CD4-positive, alpha-beta T cell treated with Interleukin-6 for 4 hours (primary cell): Measurements from ENCODE around the gene KIR2DL3.
"Not testable (repeated sequence)": the region's sequence is repeated elsewhere in the genome, so short reads cannot be mapped to it uniquely, and the experiment has no call there.

Experiments
- DNase-seq: peaks from one replicate; pipeline ENCODE4 v3.0.0-alpha.2; 2020; ENCODE audit warnings: mixed read lengths

KIR2DL3 gene

DNA sequence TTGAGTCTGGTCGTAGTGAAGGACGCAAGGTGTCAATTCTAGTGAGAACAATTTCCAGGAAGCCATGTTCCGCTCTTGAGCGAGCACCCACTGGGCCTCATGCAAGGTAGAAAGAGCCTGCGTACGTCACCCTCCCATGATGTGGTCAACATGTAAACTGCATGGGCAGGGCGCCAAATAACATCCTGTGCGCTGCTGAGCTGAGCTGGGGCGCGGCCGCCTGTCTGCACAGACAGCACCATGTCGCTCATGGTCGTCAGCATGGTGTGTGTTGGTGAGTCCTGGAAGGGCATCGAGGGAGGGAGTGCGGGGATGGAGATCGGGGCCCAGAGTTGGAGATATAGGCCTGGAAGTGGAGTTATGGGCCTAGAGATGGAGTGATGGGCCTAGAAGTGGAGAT lies at the start of gene KIR2DL3:
KIR2DL3 (plus strand) TSS at position 208 of the 400 bp plus-strand sequence; CDS start at position 241, 33 bp downstream.
- not testable (repeated sequence) for DNase-seq

DNA sequence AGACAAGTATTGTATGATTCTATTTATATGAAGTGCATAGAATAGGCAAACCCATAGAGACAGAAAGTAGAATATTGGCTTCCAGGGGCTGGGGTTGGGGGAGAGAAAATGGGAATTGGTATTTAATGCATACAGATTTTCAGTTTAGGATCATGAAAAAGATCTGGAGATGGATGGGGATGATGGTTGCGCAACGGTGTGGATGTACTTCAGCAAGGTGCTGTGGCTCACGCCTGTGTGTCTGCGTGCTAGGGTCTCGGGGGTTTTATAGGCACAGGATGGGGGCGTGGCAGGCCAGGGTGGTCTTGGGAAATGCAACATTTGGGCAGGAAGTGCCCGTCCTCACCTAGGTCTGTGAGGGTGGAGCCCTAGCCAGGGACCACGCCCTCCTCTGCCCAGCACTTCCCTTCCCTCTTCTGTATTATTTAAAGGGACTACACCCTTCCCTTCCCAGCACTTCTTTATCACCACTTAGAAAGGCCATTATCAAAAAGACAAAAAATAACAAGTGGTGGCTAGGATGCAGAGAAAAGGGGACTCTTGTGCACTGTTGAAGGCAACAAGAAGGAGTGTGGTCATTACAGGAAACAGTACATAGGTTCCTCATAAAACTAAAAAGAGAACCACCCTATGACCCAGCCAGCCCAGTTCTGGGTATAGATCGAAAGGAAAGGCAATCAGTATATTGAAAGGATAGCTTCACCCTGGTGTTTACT lies 46.6 kb upstream of the KIR2DL3 start:
- DNase-seq: no peak

DNA sequence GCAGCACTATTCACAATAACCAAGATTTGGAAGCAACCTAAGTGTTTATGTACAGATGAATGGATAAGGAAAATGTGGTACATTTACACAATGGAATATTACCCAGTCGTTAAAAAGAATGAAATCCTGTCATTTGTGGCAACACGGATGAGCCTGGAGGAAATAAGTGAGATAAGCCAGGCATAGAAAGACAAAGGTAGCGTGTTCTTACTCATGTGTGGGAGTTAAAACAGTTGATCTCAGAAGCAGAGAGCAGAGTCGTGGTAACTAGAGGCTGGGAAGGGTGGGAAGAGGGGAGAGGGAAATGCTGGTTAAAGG lies 46.1 kb upstream of the KIR2DL3 start:
- DNase-seq: no peak

DNA sequence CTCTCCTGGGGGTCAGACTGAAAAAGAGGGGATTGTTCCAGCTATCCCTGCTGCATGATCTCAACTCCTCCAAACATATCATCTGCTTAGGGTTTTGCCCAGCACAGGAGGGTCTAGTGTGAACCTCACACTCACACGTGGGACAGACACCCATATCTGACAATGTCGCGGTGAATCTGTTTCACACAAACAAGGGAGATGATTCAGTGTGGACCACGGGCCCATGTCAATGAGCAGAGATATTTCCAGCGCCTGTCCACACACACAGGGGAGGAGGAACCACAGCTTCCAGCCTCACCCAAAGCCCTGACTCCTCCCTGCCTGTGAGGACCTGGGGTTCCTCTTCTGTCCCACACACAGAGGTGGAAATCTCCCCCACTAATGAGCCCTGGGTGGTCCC lies 43.7 kb upstream of the KIR2DL3 start:
- no peak for DNase-seq

DNA sequence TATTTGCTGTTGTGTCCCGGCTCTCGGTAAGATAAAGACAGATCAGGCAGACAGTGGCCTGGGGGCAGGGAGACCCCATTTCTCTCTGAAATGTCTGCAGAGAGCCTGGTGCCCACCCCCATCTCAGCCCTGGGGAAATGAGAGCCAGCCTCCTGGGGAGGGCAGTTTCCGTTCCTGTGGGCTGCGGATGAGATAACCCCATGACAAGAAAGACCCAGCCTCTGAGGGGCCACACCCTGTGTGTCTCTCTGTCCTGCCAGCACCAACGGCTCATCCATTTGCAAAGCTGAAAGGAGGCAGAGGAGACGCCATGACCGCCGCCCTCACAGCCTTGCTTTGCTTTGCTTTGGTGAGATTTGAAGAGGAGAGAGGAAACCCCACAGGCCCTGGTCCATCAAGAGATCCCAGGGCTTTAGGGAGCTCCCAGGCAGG lies 42.2 kb upstream of the KIR2DL3 start:
- DNase-seq: no peak

DNA sequence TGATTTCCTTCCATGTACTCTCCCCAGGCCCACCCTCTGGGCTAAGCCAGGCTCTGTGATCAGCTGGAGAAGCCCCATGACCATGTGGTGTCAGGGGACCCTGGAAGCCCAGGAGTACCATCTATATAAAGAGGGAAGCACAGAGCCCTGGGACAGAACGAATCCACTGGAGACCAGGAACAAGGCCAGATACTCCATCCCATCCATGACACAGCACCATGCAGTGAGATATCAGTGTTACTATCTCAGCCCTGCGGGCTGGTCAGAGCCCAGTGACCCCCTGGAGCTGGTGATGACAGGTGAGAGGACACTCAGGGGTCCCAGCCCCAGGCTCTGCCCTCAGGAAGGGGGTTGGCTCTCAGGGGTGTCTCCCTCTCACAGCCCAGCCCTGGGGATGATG lies 41.5 kb upstream of the KIR2DL3 start:
- DNase-seq: no peak

DNA sequence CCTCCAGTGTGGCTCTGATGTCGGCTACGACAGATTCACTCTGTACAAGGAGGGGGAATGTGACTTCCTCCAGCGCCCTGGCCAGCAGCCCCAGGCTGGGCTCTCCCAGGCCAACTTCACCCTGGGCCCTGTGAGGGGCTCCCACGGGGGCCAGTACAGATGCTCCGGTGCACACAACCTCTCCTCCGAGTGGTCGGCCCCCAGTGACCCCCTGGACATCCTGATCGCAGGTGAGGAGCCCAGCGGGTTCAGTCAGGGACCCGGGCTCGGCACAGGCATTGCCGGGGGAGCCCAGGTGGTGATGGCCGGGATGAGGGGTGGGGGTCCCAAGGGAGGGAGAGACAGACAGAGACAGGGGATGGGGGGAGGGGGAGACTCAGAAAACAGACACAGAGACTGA lies 40.6 kb upstream of the KIR2DL3 start:
- DNase-seq: not testable (repeated sequence)

DNA sequence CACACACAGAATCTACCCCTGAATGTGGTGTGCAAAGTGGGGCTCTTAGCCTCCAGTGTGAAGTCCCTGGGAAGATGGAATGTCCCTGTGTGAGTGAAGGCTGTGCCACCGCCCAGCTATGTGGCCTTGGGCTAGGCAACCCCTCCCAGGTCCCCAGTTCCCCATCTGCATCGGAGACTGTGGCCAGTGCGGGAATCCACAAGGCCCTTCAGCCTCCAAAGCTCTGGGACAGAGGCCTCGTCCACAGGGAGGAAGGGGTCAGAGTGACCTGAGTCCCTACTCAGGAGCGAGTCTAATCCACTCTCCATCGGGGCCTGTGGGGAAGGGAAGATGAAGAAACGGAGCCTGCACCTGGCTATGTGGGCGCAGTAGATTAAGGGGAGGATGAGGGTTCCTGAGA lies 33.4 kb upstream of the KIR2DL3 start:
- DNase-seq: no peak

DNA sequence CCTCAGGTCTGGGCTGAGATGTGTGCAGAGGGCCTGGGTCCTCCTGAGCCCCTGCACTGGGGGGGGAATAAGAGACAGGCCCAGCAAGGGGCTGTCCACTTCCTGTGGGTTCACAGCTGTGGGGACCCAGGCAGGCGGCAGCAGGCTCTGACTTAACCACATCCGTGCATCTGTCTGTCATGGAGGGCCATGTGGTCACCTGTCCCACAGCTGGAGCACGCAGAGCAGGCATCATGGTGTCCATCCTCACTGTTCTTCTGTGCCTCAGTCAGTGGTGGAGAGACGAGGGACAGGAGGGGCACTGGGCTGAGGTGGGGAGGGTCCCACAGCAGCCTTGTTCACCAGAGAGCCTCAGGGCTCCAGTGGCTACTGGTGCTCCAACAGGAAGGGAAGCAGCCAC lies 30.4 kb upstream of the KIR2DL3 start:
- DNase-seq: no peak

DNA sequence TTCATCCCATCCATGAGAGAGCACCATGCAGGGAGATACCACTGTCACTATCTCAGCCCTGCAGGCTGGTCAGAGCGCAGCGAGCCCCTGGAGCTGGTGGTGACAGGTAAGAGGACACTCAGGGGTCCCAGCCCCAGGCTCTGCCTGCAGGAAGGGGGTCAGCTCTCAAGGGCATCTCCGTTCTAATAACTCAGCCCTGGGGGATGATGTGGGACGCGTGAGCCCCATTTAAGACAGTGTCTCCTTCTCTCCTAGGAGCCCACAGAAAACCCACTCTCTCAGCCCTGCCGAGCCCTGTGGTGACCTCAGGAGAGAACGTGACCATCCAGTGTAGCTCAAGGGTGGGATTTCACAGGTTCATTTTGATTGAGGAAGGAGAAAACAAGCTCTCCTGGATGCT lies 29.5 kb upstream of the KIR2DL3 start:
- DNase-seq: no peak

DNA sequence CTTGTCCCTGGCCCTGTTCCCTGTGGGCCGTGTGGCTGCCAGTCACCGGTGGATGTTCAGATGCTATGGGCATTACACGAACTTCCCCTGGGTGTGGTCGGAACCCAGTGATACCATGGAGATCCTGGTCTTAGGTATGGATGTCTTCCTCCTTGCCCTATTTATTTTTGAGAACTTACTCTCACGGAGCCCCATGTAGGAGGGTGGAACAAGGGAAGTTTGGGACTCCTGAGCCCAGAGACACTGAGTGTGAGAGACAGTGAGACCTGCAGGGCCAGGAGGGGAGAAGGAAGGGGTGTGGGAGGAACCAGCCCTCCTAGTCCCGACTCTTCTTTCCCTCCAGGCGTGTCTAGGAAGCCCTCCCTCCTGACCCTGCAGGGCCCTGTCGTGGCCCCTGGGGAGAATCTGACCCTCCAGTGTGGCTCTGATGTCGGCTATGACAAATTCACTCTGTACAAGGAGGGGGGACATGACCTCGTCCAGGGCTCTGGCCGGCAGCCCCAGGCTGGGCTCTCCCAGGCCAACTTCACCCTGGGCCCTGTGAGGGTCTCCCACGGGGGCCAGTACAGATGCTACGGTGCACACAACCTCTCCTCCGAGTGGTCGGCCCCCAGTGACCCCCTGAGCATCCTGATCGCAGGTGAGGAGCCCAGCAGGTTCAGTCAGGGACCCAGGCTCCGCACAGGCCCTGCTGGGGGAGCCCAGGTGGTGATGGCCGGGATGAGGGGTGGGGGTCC lies 28.9 kb upstream of the KIR2DL3 start:
- no peak for DNase-seq

DNA sequence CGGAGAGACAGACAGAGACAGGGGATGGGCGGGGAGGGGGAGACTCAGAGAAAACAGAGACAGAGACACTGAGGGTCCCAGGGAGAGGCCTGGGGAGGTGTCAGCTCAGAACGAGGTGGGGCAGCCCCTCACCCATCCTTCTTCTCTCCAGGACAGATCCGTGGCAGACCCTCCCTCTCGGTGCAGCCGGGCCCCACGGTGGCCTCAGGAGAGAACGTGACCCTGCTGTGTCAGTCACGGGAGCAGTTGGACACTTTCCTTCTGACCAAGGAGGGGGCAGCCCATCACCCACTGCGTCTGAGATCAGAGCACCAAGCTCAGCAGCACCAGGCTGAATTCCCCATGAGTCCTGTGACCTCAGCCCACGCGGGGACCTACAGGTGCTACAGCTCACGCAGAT lies 28.4 kb upstream of the KIR2DL3 start:
- DNase-seq: not testable (repeated sequence)

DNA sequence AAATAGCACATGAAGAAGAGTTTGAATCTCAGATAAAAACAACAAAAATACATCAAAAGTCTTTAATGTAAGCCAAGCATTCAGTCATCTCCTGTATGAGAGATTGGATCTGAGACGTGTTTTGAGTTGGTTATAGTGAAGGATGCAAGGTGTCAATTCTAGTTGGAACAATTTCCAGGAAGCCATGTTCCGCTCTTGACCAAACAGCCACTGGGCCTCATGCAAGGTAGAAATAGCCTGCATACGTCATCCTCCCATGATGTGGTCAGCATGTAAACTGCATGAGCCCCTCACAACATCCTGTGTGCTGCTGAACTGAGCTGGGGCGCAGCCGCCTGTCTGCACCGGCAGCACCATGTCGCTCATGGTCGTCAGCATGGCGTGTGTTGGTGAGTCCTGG lies 14.2 kb upstream of the KIR2DL3 start, which contains the start of gene KIR3DL3:
KIR3DL3 (plus strand) TSS at position 301 of the 400 bp plus-strand sequence; CDS start at position 356, 55 bp downstream.
- DNase-seq: no peak

DNA sequence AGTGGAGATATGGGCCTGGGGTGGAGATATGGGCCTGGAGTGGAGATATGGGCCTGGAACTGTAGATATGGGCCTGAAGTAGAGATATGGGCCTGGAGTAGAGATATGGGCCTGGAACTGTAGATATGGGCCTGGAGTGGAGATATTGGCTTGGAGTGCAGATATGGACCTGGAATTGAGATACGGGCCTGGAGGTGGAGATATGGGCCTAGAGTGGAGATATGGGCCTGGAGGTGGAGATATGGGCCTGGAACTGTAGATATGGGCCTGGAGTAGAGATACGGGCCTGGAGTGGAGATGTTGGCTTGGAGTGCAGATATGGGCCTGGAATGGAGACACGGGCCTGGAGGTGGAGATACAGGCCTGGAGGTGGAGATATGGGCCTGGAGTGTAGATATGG lies 13.7 kb upstream of the KIR2DL3 start:
- no peak for DNase-seq

DNA sequence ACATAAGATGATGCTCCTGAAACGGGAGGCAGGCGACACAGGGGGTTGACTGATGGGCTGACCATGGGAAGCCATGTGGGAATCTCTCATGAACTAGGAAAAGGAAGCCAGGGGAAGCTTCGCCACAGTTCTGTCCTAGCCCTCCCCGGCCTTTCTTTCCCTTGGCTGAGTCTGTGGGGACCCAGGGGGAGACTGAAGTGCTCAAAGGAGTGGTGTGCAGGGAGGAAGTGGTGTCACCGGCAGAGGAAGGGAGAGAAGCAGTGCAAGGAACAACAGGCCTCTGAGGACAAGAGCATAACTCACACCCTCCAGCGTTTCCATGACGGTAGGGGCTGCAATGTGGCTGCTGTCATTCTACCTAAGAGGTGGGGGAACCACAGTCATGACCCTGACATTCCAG lies 13.0 kb upstream of the KIR2DL3 start:
- no peak for DNase-seq

DNA sequence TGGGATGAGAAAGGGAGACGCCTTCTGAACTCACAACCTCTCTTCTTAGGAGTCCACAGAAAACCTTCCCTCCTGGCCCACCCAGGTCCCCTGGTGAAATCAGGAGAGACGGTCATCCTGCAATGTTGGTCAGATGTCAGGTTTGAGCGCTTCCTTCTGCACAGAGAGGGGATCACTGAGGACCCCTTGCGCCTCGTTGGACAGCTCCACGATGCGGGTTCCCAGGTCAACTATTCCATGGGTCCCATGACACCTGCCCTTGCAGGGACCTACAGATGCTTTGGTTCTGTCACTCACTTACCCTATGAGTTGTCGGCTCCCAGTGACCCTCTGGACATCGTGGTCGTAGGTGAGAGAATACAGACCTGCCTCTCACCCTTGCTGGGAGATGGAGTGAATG lies 10.8 kb upstream of the KIR2DL3 start:
- DNase-seq: no peak

DNA sequence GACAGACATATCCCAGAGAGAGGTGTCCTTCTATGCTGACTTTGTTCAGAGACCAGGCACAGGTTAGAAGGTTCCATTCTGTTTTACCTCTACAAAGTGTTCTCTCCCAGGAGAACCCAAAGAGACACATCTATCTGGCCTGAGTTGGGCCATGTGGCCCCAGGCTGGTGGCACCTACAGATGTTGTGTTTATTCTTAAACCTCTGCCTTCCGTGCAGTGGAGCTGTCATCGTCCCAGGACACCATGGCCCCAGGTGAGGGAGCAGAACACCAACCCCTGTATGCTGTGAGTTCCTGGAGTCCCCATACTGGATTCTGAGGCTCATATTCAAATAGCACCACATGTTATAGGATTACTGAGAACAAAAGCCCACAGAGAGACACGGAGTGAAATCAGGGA lies 10.1 kb upstream of the KIR2DL3 start:
- DNase-seq: no peak

DNA sequence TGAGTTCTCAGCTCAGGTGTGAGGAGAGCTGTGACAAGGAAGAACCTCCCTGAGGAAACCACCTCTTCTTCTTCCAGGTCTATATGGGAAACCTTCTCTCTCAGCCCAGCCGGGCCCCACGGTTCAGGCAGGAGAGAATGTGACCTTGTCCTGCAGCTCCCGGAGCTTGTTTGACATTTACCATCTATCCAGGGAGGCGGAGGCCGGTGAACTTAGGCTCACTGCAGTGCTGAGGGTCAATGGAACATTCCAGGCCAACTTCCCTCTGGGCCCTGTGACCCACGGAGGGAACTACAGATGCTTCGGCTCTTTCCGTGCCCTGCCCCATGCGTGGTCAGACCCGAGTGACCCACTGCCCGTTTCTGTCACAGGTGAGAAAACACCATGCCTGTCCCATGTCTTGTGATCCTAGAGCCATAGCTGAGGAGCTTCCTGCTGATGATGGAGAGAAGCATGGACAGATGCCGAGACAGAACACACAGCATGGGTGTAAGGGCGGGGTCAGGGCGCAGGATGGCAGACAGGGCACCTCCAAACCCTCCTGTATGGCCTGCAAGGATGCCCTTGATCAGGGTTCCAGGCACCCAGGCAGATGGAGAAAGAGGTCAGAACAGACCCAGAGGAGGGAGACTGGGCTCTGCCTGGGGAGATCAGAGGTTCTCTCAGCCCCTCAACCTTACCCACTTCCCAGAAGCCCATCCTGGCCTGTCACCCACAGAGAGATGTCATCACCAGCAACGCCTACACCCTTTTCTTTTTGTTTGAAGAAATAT lies 8.7 kb upstream of the KIR2DL3 start:
- DNase-seq: no peak

DNA sequence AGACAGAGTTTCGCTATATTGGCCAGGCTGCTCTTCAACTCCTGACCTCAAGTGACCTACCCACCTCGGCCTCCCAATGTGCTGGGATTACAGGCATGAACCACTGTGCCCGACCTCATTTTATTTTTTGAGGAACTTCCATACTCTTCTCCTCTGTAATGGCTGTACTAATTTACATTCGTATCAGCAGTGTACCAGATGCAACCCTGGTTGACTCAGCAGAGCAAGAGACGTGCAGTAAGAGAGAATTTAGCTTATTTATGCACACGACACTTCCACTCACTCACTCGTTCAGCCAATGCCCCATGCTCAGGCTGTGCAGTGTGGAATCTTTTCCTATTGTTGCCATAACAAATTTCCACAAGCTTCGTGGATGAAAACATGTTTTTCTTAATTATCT lies 7.1 kb upstream of the KIR2DL3 start:
- DNase-seq: no peak

DNA sequence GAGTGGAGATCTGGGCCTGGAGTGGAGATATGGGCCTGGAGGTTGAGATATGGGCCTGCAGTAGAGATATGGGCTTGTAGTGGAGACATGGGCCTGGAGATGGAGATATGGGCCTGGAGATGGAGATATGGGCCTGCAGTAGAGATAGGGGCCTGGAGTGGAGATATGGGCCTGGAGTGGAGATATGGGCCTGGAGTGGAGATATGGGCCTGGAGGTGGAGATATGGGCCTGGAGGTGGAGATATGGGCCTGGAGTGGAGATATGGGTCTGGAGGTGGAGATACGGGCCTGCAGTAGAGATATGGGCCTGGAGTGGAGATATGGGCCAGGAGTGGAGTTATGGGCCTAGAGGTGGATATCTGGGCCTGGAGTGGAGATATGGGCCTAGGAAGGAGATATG lies 402 bp downstream of the KIR2DL3 start:
- DNase-seq: no peak

DNA sequence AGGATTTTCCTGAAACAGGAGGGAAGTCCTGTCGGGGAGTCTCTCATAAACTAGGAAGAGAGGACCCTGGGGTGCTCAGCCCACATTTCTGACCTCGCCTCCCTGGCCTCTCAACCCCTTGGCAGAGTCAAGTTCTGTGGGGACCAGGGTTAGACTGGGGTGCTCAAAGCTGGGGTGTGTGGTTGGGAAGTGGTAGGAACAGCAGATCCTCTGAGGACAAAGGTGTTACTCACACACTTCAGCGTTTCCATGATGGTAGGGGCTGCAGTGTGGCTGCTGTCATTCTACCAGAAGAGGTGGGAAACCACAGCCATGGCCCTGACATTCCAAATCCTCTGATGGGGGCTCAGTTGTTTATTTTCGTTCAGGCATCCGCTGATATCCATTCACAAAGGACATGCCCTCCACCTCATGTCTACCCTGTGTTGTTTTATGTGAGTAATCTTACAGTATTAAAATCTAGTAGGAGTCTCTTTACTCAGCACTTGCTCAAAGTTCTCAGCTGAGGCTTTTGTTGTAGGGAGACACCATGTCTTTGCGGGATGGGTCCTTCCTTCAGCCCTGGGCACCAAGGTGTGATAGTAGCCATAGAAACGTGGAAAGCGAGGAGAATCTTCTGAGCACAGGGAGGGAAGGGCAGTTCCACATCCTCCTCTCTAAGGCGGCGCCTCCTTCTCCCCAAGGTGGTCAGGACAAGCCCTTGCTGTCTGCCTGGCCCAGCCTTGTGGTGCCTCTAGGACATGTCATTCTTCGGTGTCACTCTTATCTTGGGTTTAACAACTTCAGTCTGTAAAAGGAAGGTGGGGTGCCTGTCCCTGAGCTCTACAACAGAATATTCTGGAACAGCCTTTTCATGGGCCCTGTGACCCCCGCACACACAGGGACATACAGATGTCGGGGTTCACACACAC lies 1.5 kb downstream of the KIR2DL3 start:
- no peak for DNase-seq

DNA sequence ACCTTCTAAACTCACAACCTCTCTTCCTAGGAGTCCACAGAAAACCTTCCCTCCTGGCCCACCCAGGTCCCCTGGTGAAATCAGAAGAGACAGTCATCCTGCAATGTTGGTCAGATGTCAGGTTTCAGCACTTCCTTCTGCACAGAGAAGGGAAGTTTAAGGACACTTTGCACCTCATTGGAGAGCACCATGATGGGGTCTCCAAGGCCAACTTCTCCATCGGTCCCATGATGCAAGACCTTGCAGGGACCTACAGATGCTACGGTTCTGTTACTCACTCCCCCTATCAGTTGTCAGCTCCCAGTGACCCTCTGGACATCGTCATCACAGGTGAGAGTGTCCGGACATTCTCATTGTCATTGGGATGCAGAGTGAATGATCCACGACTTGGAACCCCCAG lies 3.6 kb downstream of the KIR2DL3 start:
- DNase-seq: not testable (repeated sequence)

DNA sequence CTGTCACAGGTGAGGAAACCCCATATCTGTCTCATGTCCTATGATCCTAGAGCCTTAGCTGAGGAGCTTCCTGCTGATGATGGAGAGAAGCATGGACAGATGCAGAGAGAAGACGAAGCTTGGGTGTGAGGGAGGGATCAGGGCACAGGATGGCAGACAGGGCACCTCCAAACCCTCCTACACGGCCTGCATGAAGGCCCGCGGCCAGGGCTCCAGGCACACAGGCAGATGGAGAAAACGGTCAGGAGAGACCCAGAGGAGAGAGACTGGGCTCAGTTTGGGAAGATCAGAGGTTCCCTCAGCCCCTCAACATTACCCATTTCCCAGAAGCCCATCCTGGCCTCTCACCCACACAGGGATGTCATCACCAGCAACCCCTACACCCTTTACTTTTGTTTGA lies 5.8 kb downstream of the KIR2DL3 start:
- DNase-seq: not testable (repeated sequence)
